ENCODE results near the gene OR52B6.

DNA sequence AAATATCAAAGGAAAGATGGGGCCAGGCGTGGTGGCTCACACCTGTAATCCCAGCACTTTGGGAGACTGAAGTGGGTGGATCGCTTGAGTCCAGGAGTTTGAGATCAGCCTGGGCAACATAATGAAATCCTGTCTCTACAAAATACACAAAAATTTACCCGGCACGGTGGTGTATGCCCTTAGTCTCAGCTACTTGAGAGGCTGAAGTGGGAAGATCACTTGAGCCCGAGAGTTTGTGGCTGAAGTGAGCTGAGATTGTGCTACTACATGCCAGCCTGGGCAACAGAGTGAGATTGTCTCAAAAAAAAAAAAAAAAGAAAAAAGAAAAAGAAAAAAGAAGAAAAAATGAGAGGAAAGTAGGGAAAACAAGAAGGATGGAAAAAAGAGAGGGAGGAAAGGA is 11.9 kb downstream of the OR52B6 start:
- TF ChIP-seq, protein P1, sequence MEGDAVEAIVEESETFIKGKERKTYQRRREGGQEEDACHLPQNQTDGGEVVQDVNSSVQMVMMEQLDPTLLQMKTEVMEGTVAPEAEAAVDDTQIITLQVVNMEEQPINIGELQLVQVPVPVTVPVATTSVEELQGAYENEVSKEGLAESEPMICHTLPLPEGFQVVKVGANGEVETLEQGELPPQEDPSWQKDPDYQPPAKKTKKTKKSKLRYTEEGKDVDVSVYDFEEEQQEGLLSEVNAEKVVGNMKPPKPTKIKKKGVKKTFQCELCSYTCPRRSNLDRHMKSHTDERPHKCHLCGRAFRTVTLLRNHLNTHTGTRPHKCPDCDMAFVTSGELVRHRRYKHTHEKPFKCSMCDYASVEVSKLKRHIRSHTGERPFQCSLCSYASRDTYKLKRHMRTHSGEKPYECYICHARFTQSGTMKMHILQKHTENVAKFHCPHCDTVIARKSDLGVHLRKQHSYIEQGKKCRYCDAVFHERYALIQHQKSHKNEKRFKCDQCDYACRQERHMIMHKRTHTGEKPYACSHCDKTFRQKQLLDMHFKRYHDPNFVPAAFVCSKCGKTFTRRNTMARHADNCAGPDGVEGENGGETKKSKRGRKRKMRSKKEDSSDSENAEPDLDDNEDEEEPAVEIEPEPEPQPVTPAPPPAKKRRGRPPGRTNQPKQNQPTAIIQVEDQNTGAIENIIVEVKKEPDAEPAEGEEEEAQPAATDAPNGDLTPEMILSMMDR (conservative IDR thresholded peaks at IDR 0.05 in 1 of 2, IDR thresholded peaks at IDR 0.05 in 1 of 2; ENCODE audit: extremely low read depth in 1 of 2, insufficient read depth in 1 of 2, low read depth in 1 of 2, low read length in 2 of 2), result no peak
- no peak for TF ChIP-seq EZH2 (IDR thresholded peaks at IDR 0.05; ENCODE audit: borderline replicate concordance, low read length)
